Spleen (tissue), 7 donors: ENCODE measurements around the gene KIF6.

Source experiments
- CTCF ChIP-seq, 11 experiments: fragments of 200-600 bp in 7 of 11; fragments of 450-650 bp in 4 of 11; sonication (generic) in 4 of 11; IDR thresholded peaks in 8 of 11; conservative IDR thresholded peaks in 3 of 11; 1 replicate in 7 of 11; 2 replicates in 4 of 11; pipeline versions ENCODE4 v1.4.0 to v1.8.0; 2016 to 2021; ENCODE audit warnings: antibody characterized with exemption in 11 of 11, inconsistent platforms in 4 of 11, mild to moderate bottlenecking in 1 of 11
- POLR2A ChIP-seq, 3 donors: fragments of 450-650 bp; IDR thresholded peaks; one replicate each; pipeline ENCODE4 v1.5.1; 2017; ENCODE audit warnings: antibody characterized with exemption in 3 of 3, mild to moderate bottlenecking in 1 of 3
- POLR2AphosphoS5 ChIP-seq, 3 donors: sonication (generic); formaldehyde crosslinking; IDR thresholded peaks; one replicate each; pipeline ENCODE4 v1.5.1; 2017; ENCODE audit warnings: antibody characterized with exemption in 3 of 3
- donor health status: DM: no; HTN: no; CAD: no; lungs with moderate emphysema.
- donor health status: DM: no; HTN: no; CAD: no.
- donor health status: DM: no; HTN: no; CAD: no.

GRCh38 chr6:39453241-39453640 lies 272.0 kb downstream of the KIF6 start:
- TF ChIP-seq CTCF (IDR thresholded peaks at IDR 0.05 in 8 of 11, conservative IDR thresholded peaks at IDR 0.05 in 3 of 11) (no peak), POLR2A (IDR thresholded peaks at IDR 0.05) (no peak), POLR2AphosphoS5 (IDR thresholded peaks at IDR 0.05) (no peak)
